ENCODE measurements around the gene ACAP3.
"Not testable (repeated sequence)": the region's sequence is repeated elsewhere in the genome, so short reads cannot be mapped to it uniquely, and the experiment has no call there.

The ACAP3 gene

DNA sequence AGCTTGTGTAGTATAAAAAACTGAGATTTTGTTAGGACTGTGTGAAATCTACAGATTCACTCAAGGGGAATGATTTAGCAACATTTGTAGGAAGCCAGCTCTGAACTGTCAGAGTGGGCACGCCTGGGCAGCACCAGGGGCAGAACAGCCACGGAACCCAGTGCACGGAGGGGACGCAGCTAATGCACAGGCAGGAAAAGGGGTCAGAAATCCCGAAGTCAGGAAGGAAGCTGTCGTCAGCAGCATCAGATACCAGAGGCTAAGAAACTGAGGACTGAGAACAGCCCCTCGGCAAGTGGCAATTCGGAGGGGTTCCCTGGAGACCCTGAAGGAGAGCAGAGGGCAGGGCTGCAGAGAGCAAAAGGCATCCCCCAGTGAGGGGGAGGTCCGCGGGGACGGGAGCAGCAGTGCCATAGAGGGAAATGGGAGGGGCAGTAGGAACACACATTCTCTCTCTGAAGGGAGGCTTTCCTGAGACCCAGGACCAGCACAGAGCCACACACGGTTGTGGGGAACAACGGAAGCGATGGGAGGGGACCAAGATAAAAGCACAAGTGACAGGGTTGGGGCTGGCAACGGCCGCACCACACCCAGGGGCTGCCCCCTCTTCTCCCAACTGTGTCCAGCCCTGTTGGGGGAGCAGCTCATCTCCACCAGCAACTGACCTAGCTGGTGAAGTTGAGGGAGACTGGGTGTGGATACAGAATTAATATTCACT is 46.7 kb downstream of the ACAP3 start:
- DNase-seq: no peak

DNA sequence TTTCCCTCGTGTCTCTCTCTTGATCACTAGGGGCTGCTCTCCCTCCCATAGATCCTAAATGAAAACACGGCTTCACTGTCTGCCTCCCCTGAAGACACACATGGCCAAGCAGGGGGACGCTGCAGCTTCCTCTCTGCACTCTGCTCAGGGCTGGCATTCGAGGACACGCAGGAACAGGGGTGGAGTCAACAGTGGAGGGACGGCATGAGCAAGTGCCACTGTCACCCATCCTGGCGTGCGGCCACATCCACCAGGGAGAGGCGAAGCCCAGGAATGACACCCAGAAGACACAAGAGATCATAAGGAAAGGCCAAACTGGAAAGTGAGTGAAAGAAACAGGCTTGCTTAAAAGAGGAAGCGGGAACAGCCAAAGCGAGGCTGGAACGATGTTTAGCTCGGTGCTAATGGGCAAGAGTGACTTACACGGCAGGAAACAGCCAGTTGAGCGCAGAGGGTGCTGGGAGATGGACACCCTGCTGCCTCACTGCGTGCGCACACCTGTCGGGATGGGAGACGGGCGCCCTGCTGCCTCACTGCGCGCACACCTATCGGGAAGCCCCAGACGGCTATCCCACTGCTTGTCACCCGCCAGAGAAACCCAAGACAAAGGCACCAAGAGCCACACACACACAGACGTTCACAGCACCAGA is 47.7 kb downstream of the ACAP3 start:
- DNase-seq: no peak

DNA sequence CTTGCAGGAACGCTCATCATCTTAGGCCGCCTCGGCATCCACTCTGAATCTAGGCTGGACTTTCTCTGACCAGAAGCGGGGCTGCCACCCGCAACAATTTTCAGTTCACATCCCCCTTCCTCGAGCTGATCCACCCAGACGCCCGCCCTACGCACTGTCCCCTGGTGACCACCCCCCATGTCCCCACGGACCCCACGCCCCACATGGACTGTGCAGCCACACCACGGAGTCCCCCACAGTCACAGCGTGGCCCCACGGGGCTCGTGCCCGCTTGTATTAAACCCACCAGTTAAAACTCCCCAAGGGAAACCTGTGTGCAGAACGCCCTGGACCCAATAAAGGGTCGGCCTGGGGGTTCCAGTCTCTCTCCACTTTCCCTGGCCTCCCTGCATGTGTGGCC is 48.2 kb downstream of the ACAP3 start:
- DNase-seq: no peak

DNA sequence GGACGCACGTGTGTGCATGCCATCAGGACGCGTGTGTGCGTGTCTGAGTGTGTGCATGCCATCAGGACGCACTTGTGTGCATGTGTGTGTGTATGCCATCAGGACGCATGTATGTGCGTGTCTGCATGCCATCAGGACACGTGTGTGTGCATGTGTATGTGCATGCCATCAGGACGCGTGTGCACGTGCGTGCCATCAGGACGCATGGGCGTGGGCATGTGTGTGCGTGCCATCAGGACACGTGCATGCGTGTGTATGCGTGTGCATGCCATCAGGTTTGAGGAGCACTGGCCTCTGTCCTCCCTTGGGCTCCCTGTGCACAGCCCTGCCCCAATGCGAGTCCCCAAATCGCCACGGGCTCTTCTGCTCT is 48.6 kb downstream of the ACAP3 start:
- DNase-seq: no peak

DNA sequence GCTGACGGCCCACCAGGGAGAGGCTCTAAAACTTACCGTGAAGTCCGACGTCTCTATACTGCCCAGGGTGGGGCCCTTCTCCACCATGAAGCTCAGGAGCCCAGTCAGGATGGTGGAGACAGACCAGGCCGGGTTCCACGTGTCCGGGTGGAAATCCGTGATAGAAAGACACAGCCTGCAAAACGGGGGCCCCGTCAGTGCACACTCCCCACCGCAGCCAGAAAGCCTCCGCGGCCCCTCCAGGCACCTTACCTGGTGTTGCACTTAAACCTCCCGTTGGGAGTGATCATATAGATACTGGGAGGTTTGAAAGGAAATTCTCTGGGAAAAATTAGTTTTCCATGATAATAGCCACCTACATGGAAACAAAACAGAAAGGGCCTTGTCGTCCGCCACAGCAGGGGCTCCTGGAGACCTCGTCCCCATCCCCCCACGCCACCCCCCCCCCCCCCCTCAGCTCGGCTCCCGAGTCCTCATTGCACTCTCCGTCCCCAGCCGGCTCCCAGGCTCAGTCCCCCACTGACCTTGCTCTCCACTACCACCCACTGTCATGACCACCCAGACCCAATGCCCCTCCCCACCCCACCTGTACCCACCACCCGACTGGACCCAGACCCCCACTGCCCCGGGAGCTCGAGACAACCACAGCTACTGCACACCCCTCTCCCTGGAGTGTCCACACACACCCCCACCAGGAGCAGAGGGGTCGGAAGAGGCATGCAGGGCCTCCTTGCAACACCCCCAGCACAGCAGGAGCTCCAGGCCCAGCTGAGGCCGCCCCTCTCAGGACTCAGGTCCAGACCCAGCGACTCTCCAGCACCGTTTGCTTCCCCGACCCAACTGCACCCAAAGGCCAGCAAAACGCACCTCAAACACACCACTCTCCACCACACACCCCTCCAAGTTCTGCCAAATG is 50.5 kb downstream of the ACAP3 start:
- no peak for DNase-seq

DNA sequence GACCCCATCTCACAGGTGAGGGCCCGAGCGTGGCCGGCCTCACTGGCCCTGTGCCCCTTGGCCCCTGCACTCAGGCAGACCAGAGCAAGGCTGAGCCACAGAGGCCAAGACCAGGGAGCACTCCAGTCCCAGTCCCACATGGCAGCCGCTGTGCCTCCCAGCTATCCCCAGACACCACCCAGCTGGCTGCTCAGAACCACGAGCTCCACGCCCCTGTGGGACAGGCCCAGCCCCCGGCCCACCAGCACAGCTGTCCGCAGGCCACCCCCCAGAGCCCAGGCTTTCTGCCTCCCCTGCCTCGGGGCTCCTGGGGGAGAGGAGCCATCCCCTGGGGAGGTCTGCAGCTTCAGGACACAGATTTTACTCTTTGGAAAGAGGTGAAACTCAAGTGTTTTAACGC is 52.1 kb downstream of the ACAP3 start:
- no peak for DNase-seq

DNA sequence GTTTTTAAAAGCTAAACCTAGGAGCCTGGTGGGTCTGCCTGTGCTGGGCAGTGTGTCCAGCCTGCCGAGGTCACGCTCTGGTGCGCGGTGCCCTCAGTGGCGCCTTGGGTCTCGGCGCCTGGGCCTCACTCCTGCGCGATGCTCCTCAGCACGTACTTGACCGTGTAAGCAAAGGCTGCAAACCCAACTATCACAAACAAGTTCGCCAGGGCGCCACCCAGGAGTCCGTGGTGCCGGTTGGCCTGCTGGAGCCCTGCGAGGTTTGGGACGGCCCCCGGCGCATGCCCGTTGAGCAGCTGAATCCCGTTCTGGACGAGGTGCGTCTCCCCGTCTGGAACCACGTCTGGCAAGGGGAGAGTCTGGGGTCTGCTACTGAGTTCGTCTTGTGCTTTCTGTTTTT is 52.7 kb downstream of the ACAP3 start:
- DNase-seq: no peak

DNA sequence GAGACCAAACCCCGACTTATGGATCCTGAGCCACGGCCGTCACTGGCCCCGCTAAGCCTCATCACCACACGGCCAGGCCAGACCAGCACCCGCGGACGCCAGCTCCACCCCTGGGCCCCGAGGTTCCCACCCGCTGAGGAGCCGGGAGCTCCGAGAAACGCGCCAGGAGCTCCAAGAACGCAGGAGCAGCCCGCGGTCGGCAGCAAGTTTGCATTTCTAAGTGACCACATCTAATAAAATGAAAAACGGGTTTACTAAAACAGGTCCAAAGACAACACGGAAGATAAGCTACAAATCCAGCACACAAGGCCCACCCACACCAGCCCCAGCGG is 53.1 kb downstream of the ACAP3 start:
- DNase-seq: no peak

DNA sequence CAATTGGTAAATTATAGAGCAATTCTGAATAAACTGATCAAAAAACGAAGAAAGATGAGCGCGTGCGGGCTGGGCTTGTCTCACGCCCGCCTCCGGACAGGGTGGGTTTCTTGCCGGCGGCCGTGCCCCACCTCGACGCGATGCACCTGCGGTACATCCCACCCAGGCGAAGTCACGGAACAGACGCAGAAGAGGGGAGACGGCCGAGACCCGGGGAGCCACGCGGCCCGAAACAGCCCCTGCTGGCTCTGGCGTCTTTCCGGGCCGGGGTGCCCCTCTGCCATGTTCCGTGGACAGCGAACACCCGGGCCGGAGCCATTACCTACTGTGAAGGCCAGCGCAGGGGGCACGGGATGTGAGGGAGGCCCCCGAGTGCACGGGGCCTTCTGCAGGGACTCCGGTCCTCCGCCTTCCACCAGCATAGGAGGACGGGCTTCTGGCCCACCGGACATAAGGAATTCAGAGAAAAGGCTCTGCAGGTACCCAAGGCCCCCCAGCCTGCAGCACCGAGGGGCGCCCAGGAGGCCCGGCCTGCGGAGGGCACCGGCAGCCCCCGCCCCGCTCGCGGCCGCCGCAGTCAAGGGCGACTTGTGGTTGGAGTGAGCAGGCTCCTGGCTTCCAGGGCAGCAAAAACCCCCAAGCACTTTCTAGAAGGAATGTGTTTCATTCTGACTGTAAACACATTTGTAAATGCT is 53.6 kb downstream of the ACAP3 start:
- DNase-seq: no peak

DNA sequence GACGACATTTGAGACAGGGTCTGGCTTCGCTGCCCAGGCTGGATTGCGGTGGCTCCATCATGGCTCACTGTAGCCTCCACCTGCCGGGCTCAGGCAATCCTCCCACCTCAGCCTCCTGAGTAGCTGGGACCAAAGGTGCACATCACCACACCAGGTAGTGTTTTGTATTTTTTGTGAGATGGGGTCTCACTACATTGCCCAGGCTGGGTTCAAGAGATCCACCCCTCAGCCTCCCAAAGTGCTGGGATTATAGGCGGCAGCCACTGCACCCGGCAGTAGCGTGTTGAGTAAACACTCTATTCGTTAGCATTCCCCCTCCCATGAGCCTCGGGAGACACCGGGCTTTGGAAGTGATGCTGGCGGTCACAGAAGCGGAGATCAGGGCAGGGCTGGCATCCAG is 54.4 kb downstream of the ACAP3 start:
- no peak for DNase-seq

DNA sequence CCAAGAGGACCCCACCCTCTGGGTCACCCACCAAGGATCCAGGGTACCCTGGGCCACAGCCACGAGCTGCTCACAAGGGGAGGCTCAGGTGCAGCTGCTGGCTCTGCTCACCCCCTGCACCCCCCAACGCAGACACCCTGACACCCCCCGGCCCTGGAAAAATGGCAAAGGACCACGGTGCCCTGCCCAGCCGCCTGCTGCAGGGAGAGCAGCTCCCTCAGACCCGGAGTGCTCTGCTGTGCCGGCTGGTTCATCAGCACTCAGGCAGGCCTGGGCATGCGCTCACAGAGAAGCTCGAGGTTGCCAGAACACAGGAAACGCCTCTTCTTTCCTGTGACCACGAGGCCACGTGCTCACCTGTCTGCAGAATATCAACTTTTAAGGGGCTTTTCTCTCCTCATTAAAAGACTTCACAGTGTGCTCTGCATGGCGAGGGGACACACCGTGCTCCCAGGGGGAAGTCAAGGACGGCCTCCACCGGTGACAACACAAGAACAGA is 56.9 kb downstream of the ACAP3 start:
- DNase-seq: no peak

DNA sequence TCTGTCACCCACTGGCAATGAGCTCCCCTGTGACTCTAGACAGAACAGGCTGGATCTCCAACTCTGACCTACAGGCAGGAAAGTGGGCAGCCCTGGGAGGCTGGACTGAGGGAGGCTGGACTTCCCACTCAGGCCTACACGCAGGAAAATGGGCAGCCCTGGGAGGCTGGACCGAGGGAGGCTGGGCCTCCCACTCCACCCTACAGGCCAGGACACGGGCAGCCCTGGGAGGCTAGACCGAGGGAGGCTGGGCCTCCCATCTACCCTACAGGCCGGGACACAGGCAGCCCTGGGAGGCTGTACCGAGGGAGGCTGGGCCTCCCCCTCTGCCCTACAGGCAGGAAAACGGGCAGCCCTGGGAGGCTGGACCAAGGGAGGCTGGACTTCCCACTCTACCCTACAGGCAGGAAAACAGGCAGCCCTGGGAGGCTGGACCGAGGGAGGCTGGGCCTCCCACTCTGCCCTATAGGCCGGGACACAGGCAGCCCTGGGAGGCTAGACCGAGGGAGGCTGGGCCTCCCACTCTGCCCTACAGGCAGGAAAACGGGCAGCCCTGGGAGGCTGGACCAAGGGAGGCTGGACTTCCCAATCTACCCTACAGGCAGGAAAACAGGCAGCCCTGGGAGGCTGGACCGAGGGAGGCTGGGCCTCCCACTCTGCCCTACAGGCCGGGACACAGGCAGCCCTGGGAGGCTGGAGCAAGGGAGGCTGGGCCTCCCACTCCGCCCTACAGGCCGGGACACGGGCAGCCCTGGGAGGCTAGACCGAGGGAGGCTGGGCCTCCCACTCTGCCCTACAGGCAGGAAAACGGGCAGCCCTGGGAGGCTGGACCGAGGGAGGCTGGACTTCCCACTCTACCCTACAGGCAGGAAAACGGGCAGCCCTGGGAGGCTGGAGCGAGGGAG is 59.5 kb downstream of the ACAP3 start:
- not testable (repeated sequence) for DNase-seq

DNA sequence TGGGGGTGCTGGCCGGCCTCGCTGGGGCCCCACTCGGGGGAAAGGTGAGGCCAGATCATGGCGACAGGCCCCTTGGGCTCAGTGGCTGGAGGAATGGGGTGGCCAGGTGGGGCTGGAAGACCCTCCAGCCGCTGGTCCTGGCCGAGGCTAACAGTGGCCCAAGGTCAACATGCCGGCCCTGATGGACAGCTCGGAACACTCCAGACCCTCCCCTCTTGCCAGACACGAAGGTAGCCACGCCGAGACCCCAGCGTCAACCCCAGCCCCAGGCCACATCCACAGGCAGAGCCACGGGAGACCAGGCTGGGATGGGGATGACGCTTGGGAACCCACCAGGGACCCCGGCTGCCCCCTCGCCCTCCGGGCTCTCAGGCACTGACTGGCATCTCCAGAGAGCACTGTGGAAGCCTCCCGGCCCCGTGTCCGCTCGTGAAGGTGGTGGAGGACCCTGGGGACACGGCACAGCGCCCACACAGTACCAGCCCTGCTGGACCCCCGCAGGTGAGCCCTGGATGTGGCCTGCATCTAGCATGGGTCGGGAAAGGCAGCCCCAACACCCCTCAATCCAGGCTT is 60.3 kb downstream of the ACAP3 start:
- DNase-seq: no peak

DNA sequence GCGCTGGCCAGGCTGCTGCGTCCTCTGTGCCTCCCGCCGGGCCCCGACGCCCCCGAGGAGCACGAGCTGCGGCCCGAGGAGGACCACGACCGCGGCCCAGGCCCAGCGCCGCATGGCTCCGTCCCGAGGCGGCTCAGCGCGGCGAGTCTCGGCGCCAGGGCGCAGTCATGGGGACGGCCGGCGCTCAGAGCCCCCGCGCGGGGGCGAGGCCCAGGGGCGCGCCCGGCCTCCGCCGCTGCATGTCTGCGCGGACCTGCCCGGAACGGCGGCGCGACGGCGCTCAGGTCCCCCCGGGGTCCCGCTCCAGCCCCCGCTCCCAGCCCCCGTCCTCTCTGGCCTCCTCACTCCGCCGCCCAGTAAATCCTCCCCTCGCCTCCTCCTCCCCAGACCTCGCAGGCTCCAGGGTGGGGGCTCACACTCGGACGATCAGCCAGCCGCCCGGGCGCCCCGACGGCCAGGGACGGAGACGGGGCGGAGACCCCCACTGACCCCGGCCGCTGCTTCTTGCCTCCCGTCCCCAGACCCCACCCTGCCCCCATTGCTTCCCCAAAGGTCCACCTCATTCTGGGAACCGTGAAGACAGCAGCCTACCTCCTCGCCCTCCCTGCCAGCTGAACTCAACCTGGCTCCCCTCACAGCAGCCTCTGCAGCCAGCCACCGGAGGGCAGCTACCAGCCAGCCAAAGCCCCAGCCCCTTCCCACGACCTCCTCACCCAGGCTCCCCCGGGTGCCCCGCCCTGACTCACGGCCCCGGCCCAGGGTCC is 61.0 kb downstream of the ACAP3 start, which contains the start of gene C1QTNF12:
Gene C1QTNF12, minus strand, starts transcription at position 146 of the 764 bp plus-strand sequence. Its CDS starts 32 bp downstream, at position 114.
- no peak for DNase-seq

DNA sequence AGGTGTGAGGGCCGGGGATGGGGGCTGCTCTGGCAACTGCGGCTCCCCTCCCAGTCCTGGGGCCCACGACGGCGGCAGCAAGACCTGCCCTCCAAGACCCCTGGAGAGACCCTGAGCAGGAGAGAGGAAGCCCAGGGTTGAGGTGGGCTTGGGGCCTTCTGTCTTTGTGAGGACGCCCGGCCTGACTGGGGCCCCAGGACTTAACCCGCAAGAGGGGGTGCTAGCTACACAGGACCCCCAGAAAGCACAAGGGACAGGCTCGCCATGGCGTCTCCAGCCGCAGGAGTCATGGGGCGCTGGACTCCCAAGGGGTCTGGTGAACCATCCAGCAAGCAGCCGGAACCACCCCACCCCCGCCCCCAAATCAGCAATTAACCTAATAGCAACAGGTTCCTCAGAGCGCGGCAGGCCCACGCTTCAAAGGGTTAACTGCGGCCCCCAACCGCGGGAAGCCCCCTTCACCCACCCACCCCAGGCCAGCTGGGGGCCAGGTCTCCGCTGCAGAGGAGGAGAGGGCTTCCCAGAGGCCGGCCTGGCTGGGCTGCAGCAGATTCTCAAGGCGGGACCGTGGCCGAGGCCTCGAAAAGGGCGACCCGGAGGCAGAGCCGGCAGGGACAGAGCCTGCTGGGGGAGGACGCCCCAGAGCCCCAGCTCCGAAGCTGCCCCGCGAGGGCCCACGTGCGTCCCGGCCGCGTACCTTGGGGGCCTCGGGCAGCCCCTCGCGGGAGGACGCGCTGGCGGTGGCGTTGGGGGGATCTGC is 61.7 kb downstream of the ACAP3 start:
- no peak for DNase-seq

DNA sequence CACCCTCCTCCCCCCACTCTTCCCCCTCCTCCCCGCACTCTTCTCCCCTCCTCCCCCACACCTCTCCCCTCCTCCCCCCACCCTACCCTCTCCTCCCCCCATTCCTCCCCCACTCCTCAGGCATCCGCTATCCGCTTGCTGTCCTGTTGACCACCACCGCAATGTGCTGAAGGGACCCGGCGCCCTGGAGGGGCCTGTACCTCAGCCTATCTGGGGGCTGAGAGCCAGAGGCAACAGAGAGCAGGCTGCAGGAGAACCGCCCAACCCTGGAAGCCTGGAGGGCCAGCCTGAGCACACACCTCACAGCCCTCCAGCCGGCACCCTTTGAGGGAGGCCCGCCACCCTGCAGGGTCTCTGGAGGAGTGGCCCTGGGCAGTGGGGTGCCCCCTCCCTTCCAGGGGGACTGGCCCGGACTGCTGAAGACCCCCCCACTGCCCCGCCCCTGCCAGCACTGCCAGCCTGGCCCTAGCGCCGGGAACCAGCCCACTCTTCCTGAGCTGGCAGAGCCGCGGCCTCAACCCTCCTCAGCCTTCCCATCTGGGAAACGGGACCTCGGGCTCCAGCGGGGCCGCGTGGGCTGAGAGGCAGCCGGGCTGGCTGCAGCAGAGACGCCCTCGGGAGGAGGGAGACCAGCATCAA is 62.4 kb downstream of the ACAP3 start:
- no peak for DNase-seq

DNA sequence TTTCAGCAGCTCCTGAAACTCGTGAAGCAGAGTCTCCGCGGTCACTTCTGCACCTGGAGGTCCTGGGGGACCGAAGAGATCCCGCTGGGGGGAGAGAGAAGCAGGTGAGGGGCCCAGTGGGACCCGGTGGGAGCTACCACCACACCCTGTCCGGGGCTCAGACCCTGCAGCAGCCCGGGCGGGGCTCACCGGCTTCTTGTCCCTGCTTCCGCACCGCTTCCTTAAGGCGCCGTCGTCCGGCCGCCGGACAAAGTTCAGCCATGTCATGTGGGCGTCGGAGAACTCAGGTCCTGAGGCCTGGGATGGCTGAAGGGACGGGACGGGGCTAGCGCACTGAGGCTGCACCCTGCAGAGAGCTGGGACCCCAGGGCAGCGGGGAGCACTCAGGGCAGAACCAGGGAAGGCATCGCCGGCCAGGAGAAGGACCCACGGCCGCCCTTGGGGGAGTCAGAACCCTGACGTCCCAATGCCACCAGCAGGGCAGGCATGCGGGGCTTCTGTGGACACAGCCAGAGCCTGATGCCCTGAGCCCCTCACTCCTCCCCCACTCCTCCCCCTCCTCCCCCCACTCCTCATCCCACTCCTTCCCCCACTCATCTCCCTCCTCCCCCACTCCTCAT is 63.4 kb downstream of the ACAP3 start:
- DNase-seq: no peak

DNA sequence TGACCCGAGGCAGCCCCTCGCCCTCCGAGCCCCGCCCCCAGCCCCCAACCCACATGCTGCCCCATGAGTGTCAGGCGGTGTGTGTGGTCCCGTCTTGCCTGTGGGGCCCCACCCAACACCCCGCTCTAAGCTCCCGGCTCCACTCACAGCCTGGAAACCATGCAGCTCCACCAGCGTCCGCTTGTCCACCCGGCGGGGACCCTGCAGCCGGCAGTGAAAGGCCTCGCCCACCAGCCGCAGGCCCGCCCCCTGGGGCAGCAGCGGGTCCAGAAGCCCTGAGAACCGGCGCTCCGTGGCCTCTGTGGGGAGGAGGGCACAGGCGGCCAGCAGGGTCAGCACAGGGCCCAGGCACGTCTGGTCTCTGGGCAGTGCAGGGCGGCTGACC is 63.9 kb downstream of the ACAP3 start:
- DNase-seq: no peak

DNA sequence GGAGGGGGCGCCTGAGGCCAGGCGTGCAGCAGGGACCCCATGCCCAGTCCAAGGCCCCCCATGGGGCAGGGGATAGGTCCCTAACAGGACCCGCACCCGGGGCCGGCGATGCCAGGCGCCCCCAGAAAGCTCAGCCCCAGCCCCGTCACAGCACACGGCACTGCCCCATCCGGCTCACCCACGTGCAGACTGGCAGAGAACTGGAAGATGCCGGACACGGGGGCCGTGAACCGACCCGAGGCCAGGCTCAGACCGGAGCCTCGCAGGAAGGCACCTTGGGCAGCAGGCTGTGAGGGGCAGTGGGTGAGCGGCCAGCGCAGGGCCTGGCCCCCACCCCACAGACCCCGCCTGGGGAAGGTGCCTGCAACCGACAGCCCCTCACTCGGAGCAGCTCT is 64.5 kb downstream of the ACAP3 start:
- no peak for DNase-seq

All from NCI-H146 (cell line).